Measurements from ENCODE around the gene PUS7. TPM values are rescaled to one million over a fixed set of nuclear protein-coding genes. Genes with fewer than 3 reads are reported as not detected.
"Not testable (repeated sequence)": the region's sequence is repeated elsewhere in the genome, so short reads cannot be mapped to it uniquely, and the experiment has no call there.

Gene PUS7
- polyA plus RNA-seq, 1 donor from 2014 or later: 5.9 TPM

DNA sequence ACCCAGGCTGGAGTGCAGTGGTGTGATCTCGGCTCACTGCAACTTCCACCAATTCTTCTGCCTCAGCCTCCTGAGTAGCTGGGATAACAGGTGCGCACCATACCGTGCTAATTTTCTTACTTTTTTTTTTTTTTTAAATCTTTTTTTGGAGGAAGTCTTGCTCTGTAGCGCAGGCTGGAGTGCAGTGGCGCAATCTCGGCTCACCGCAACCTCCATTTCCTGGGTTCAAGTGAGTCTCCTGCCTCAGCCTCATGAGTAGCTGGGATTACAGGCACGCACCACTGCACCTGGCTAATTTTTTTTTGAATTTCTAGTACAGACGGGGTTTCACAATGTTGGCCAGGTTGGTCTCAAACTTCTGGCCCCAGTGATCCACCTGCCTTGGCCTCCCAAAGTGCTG, 79.9 kb downstream of the PUS7 start:
- H3K36me3 Mint-ChIP-seq, H3K27me3 Mint-ChIP-seq, H3K27ac Mint-ChIP-seq, H3K9me3 Mint-ChIP-seq, H3K4me3 Mint-ChIP-seq: not testable (repeated sequence)
- peaks cover 19 to 32% (median 27%) of the 10 kb centered on the region in 3 donors for H3K4me1 Mint-ChIP-seq

DNA sequence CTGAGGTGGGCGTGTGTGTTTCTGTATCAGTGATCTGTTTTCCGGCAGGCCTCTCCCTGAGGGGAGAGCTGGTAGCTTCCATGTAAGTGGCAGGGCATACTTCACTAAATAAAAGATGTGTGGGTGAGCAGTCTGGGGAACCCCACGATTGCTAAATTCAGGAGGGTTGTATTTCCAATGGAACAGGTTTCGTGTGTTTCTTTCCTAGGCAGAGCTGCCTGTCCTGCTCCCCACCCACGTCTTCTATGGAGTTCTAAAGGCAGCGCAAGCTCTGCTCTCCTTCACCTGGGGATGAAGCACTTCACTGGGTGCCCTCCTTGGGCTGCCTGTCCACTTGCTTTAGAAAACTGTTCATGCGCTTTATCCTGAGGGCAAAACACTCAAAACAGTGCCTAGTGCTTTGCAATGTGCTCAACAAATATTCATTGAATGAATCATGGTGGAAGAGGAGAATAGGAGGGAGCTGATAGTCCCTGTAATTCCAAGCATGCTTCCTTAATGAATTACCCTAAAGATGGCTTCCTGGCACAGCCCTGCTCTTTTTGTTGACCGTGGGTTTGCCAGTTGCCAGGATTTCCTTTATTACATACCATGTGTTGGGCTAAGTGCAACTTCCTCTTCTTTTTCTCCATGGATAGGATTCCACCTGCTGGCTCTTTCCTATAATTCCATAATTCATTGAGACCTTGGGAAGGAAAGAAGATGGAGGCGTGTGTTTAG, 82.7 kb downstream of the PUS7 start:
- Mint-ChIP-seq H3K27ac (no peak overlapping the region), H3K4me1 (peaks cover 1 to 24% (median 14%) of the 10 kb centered on the region in 3 donors), H3K4me3 (peak overlapping the region in 1 of 4 donors; percentile 66), H3K36me3 (no peaks in the 10 kb centered on the region), H3K27me3 (no peaks in the 10 kb centered on the region), H3K9me3 (peaks cover 0 to 4% (median 0%) of the 10 kb centered on the region in 3 donors)

DNA sequence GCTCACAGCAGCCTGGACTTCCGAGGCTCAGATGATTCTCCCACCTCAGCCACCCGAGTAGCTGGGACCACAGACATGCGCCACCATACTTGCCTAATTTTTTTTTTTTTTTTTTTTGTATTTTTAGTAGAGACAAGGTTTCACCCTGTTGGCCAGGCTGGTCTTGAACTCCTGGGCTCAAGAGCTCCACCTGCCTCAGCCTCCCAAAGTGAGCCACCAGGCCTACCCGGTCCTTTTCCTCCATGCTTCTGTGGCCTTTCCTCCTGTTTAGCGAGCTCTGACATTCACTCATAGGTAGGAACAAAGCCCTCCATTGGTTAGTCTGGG, 83.3 kb downstream of the PUS7 start:
- H3K27ac Mint-ChIP-seq: peak overlapping the region in 1 of 3 donors; percentile 65
- peaks cover 0 to 22% (median 14%) of the 10 kb centered on the region in 3 donors for H3K4me1 Mint-ChIP-seq
- H3K27me3 Mint-ChIP-seq: no peaks in the 10 kb centered on the region
- peaks cover 0 to 4% (median 0%) of the 10 kb centered on the region in 3 donors for H3K9me3 Mint-ChIP-seq
- no peaks in the 10 kb centered on the region for H3K36me3 Mint-ChIP-seq
- H3K4me3 Mint-ChIP-seq: peak overlapping the region in 1 of 4 donors; percentile 66

DNA sequence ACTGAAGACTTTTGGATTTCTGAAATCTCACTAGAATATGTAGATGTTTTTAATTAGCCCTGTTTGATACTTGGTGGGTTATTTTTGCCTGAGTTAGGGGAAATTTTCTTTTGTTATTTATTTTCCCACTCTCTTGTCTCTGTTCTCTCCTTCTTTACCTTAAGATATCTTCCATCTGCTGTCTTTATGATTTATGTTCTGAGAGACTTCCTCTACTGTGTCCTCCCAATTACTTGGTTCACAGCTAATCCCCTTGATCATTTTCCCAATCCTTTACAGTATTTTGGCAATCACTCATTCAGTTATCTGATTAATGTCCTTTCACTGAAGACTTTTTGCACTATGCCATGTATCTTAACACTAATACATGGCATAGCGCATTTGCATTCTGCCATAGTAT, 83.8 kb downstream of the PUS7 start:
- Mint-ChIP-seq H3K27ac (peak overlapping the region in 1 of 3 donors; percentile 65), H3K4me1 (peaks cover 0 to 22% (median 14%) of the 10 kb centered on the region in 3 donors), H3K36me3 (no peaks in the 10 kb centered on the region), H3K9me3 (peaks cover 0 to 4% (median 0%) of the 10 kb centered on the region in 3 donors), H3K4me3 (no peak overlapping the region), H3K27me3 (no peaks in the 10 kb centered on the region)

DNA sequence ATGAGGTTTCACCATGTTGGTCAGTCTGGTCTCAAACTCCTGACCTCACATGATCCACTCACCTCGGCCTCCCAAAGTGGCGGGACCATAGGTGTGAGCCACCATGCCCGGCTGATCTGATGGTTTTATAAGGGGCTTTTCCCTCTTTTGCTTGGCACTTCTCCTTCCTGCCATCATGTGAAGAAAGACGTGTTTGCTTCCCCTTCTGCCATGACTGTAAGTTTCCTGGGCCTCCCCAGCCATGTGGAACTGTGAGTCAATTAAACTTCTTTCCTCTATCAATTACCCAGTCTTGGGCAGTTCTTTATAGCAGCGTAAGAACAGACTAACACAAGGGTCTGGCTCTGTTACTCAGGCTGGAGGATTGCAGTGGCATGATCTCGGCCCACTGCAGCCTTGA, 84.7 kb downstream of the PUS7 start:
- peaks cover 0 to 22% (median 14%) of the 10 kb centered on the region in 3 donors for H3K4me1 Mint-ChIP-seq
- not testable (repeated sequence) for H3K4me3 Mint-ChIP-seq, H3K9me3 Mint-ChIP-seq, H3K27me3 Mint-ChIP-seq, H3K36me3 Mint-ChIP-seq, H3K27ac Mint-ChIP-seq

DNA sequence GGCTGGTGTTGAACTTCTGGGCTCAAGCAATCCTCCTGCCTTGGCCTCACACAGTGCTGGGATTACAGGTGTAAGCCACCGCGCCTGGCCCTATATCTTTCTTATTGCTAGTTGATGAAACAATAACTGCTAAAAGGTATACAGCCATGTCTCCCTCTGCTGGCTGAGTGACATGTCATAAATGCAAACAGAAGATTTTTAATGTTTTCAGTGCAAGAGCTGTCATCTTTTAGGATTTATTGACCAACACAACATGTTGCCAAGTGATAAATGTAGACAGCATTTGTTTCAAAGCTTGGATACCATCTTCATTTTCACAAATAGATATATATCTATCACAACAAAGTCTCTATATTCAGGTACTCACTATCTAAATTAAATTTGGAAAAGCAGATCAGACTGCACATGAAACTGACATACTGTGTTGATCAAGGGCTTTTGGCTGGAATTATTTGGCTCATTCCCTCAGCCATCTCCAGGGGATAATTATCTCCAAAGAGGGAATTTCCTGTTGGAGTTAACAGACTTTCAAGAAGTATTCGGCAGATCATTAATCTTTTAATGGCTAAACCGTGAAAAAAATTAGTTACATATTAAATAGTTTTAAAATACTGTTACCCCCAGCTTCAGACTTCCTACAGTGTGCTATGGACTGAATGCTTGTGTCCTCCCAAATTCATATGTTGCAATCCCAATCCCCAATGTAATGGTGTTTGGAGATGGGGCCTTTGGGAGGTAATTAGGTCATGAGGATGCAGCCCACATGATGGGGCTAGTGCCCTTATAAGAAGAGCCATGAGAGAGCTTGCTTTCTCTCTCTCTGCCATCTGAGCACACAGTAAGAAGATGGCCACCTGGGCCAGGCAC, 92.1 kb downstream of the PUS7 start:
- peaks cover 2% of the 10 kb centered on the region for H3K36me3 Mint-ChIP-seq
- peak overlapping the region in 1 of 4 donors; percentile 22 for H3K4me3 Mint-ChIP-seq
- H3K4me1 Mint-ChIP-seq: peaks cover 10 to 19% (median 12%) of the 10 kb centered on the region in 3 donors
- no peaks in the 10 kb centered on the region for H3K27me3 Mint-ChIP-seq
- H3K9me3 Mint-ChIP-seq: no peaks in the 10 kb centered on the region
- H3K27ac Mint-ChIP-seq: peak overlapping the region in 1 of 3 donors; percentile 18

DNA sequence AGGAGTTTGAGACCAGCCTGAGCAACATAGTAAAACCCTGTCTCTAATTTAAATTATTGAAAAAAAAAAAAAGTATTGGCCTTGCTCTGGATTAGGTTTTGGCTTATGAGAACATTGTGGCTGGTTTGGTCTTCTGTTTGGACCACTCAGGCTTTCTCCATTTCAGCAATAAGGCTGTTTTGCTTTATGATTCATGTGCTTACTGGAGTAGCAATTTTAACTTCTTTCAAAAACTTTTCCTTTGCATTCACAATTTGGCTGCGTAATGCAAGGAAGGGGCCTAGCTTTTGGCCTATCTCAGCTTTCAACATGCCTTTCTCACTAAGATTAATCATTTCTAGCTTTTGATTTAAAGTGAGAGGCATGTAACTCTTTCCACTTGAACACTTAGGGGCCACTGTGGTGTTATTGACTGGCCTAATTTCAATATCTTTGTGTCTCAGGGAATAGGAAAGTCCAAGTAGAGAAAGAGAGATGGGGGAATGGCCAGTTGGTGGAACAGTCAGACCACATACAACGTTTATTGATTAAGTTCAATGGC, 95.4 kb downstream of the PUS7 start:
- Mint-ChIP-seq H3K4me1 (peaks cover 10 to 19% (median 14%) of the 10 kb centered on the region in 3 donors), H3K27ac (no peak overlapping the region), H3K36me3 (peaks cover 2% of the 10 kb centered on the region), H3K9me3 (no peaks in the 10 kb centered on the region), H3K4me3 (no peak overlapping the region), H3K27me3 (no peaks in the 10 kb centered on the region)

DNA sequence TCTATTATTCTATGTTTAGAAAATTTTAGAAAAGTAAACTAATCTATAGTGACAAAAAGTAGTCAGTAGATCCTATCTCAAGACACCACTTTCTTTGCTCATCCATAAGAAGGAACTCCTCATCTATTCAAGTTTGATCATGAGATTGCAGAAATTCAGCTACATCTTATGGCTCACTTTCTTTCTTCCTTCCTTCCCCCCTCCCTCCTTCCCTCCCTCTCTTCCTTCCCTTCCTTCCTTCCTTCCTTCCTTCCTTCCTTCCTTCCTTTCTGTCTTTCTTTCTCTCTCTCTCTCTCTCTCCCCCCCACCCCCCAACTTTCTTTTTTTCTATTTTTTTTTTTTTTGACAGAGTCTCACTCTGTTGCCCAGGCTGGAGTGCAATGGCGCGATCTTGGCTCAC, 98.1 kb downstream of the PUS7 start:
- Mint-ChIP-seq H3K4me1 (peaks cover 6 to 13% (median 12%) of the 10 kb centered on the region in 3 donors), H3K27ac (peak overlapping the region in 1 of 3 donors; percentile 35), H3K27me3 (no peaks in the 10 kb centered on the region), H3K4me3 (no peak overlapping the region), H3K36me3 (peaks cover 3% of the 10 kb centered on the region), H3K9me3 (no peaks in the 10 kb centered on the region)

DNA sequence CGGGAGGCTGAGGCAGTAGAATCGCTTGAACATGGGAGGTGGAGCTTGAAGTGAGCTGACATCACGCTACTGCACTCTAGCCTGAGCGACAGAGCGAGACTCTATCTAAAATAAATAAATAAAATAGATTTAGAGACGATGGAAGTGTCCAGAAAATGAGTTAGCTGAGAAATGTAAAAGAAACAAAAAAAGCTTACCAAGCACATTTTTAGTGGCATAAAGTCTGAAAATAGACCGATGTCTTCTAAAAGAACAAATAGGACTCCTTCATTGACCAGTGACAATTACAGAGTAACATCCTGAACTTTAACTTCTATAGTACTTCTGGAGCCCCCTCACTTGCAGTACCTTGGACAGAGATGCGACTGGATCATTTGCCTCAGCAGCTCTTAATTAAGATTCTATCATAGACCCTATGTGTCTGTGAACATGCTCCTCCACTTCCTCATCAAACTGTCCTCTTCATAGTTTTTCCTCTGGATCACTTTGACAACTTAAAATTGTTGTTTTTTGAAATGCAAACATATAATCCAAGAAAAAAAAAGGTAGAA, 108.1 kb downstream of the PUS7 start:
- Mint-ChIP-seq H3K27me3 (no peaks in the 10 kb centered on the region), H3K4me3 (no peak overlapping the region), H3K27ac (no peak overlapping the region), H3K36me3 (no peaks in the 10 kb centered on the region), H3K9me3 (no peaks in the 10 kb centered on the region), H3K4me1 (peaks cover 0 to 5% (median 2%) of the 10 kb centered on the region in 3 donors)

DNA sequence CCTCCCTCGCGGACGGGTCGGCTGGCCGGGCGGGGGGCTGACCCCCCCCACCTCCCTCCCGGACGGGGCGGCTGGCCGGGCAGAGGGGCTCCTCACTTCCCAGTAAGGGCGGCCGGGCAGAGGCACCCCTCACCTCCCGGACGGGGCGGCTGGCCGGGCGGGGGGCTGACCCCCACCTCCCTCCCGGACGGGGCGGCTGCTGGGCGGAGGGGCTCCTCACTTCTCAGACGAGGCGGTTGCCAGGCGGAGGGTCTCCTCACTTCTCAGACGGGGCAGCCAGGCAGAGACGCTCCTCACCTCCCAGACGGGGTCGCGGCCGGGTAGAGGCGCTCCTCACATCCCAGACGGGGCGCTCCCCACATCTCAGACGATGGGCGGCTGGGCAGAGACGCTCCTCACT, 111.3 kb downstream of the PUS7 start:
- H3K4me1 Mint-ChIP-seq, H3K27me3 Mint-ChIP-seq, H3K36me3 Mint-ChIP-seq, H3K4me3 Mint-ChIP-seq, H3K27ac Mint-ChIP-seq, H3K9me3 Mint-ChIP-seq: not testable (repeated sequence)

DNA sequence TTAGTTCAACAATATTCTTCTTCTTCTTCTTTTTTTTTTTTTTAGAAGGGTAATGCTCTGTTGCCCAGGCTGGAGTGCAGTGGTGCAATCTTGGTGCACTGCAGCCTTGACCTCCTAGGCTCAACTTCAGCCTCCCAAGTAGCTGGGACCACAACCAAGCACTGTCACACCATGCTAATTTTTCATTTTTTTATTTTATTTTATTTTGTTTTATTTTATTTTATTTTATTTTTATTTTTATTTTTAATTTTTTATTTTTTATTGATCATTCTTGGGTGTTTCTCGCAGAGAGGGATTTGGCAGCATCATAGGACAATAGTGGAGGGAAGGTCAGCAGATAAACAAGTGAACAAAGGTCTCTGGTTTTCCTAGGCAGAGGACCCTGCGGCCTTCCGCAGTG, 112.3 kb downstream of the PUS7 start:
- not testable (repeated sequence) for H3K36me3 Mint-ChIP-seq, H3K9me3 Mint-ChIP-seq, H3K27me3 Mint-ChIP-seq, H3K4me3 Mint-ChIP-seq, H3K4me1 Mint-ChIP-seq, H3K27ac Mint-ChIP-seq

DNA sequence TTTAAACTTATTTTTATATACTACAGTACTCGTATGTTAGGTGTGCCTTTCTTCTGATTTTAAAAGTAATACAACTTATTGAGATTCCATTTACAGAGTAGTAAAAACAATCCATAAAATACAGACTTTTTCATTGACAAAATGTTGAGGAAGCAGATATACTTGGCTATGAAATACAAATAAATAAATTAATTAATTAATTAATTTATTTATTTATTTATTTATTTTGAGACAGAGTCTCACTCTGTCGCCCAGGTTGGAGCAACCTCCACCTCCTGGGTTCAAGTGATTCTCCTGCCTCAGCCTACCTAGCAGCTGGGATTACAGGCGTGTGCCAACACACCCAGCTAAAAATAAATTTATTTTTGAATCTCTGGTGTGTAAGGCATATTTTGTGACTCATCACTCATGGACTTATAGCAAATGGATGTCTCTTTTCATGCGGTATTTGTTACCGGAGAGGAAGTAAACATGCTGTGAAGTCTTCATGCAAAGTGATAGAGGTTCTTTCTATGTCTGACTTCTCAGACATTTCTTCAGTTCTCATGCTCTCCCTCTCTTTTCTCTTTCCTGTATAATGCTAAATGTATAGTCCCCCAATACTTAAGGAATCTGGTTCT, 113.2 kb downstream of the PUS7 start:
- H3K9me3 Mint-ChIP-seq: no peaks in the 10 kb centered on the region
- no peaks in the 10 kb centered on the region for H3K27me3 Mint-ChIP-seq
- peaks cover 3 to 4% (median 3%) of the 10 kb centered on the region in 3 donors for H3K4me1 Mint-ChIP-seq
- H3K4me3 Mint-ChIP-seq: no peak overlapping the region
- no peak overlapping the region for H3K27ac Mint-ChIP-seq
- H3K36me3 Mint-ChIP-seq: no peaks in the 10 kb centered on the region
